Activated CD4-positive, alpha-beta T cell treated with anti-CD3 and anti-CD28 coated beads for 36 hours (primary cell): ENCODE measurements around the gene GARRE1. TPM values are rescaled to one million over a fixed set of nuclear protein-coding genes. Genes with fewer than 3 reads are reported as not detected.
"Not testable (repeated sequence)": the region's sequence is repeated elsewhere in the genome, so short reads cannot be mapped to it uniquely, and the experiment has no call there.

Experiments used
- ATAC-seq: fragments of 200-7000 bp; cut with Tn5 transposase; one replicate; pipeline ENCODE4 v1.10.0; 2021; ENCODE audit warnings: mild to moderate bottlenecking, moderate library complexity
- CTCF ChIA-PET: fragments of 350-600 bp; sonication (Branson Sonifier 250); formaldehyde crosslinking; loops from one replicate; lab custom pipeline; 2021; ENCODE audit warnings: antibody characterized with exemption; lab: Charles Lee
- POLR2A ChIA-PET: fragments of 350-600 bp; sonication (Branson Sonifier 250); formaldehyde crosslinking; loops from one replicate; lab custom pipeline; 2021; ENCODE audit warnings: antibody characterized with exemption, inconsistent platforms; lab: Charles Lee
- DNase-seq: peaks from one replicate; pipeline ENCODE4 v3.0.0-alpha.2; 2020
- H3K27ac Mint-ChIP-seq: one replicate; pipeline ENCODE4 v1.8.0; 2021; ENCODE audit warnings: mixed read lengths
- H3K27me3 Mint-ChIP-seq: one replicate; pipeline ENCODE4 v1.8.0; 2021; ENCODE audit warnings: mixed read lengths
- H3K36me3 Mint-ChIP-seq: one replicate; pipeline ENCODE4 v1.8.0; 2021; ENCODE audit warnings: low read depth, mixed read lengths
- H3K4me1 Mint-ChIP-seq: one replicate; pipeline ENCODE4 v1.8.0; 2021; ENCODE audit warnings: mixed read lengths
- H3K4me3 Mint-ChIP-seq: one replicate; pipeline ENCODE4 v1.8.0; 2021; ENCODE audit warnings: mild to moderate bottlenecking, moderate library complexity, mixed read lengths
- H3K9me3 Mint-ChIP-seq: one replicate; pipeline ENCODE4 v1.8.0; 2021; ENCODE audit warnings: low read depth, mixed read lengths
- intact Hi-C, 2 experiments: fragments of 100-400 bp; cut with DNase I in 1 of 2; cut with micrococcal nuclease in 1 of 2; formaldehyde crosslinking; loops; one replicate each; pipeline versions ENCODE4 v1.14.2 to v1.15.1; 2022 to 2024; cut with DNase I, micrococcal nuclease
- total RNA-seq, 2 experiments: library from RNA; stranded (reverse); gene quantifications; one replicate each; pipeline ENCODE4 v1.2.3, GENCODE V29; 2021

The GARRE1 gene, protein sequence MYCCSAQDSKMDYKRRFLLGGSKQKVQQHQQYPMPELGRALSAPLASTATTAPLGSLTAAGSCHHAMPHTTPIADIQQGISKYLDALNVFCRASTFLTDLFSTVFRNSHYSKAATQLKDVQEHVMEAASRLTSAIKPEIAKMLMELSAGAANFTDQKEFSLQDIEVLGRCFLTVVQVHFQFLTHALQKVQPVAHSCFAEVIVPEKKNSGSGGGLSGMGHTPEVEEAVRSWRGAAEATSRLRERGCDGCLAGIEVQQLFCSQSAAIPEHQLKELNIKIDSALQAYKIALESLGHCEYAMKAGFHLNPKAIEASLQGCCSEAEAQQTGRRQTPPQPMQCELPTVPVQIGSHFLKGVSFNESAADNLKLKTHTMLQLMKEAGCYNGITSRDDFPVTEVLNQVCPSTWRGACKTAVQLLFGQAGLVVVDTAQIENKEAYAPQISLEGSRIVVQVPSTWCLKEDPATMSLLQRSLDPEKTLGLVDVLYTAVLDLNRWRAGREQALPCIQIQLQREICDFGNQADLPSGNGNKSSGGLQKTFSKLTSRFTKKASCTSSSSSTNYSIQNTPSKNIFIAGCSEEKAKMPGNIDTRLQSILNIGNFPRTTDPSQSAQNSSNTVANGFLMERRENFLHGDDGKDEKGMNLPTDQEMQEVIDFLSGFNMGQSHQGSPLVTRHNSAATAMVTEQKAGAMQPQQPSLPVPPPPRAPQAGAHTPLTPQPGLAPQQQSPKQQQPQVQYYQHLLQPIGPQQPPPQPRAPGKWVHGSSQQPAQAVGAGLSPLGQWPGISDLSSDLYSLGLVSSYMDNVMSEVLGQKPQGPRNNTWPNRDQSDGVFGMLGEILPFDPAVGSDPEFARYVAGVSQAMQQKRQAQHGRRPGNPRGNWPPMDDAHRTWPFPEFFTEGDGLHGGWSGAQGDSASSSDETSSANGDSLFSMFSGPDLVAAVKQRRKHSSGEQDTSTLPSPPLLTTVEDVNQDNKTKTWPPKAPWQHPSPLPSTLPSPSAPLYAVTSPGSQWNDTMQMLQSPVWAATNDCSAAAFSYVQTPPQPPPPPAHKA (N-terminal part only)
- total RNA-seq: 10 to 100 TPM; 14.6 to 16.1 TPM

DNA sequence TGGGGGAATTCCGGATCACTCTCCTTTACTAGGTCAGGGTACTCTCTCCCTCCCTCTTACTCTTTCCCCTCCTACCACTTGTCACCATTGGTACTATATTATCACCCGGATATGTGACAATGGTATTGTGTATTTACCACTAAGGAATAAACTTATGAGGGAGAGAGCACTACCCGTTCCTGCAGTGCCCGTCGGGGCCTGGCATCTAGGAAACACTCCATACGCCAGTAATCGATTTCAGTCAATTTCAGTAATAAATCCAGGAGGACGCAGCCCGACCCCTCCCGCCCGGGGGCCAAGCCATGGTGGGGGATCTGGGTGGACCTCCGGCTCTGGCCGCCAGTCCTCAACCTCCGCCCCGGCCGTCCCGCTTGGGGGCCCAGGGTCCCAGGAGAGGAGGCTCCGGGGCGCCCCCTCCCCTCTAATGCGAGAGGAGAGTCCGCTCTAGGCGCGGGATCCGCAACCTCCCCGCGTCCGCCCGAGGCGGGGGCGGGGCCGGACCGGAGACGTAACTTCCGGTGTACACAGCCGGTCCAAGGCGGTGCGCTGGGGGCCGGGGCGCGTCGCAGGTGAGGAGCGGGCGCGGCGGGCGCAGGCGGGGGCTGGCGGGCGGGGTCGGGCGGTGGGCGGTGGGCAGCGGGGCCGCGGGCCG is at the start of gene GARRE1:
Gene GARRE1, plus strand, starts transcription at position 509 of the 652 bp plus-strand sequence. CDS start 45,920 bp downstream, outside the sequence.
- peak; percentile 92 for DNase-seq
- ChIA-PET POLR2A (no interaction called here), CTCF (no interaction called here)
- H3K9me3 Mint-ChIP-seq: no peaks in the 10 kb centered on the region
- no peaks in the 10 kb centered on the region for H3K27me3 Mint-ChIP-seq
- H3K4me1 Mint-ChIP-seq: peaks cover 31% of the 10 kb centered on the region
- peak within 1 kb of the TSS; percentile 98 for H3K27ac Mint-ChIP-seq
- peak within 1 kb of the TSS; percentile 81 for H3K4me3 Mint-ChIP-seq
- intact Hi-C loops: loop anchor here (1.0 to 2.0 kb wide), 4 partner anchors 16 to 82 kb away; partner anchors contain the start of gene LSM14A (in 1 of the 2)
- peaks cover 3% of the 10 kb centered on the region for H3K36me3 Mint-ChIP-seq
- peak; percentile 92 for ATAC-seq

DNA sequence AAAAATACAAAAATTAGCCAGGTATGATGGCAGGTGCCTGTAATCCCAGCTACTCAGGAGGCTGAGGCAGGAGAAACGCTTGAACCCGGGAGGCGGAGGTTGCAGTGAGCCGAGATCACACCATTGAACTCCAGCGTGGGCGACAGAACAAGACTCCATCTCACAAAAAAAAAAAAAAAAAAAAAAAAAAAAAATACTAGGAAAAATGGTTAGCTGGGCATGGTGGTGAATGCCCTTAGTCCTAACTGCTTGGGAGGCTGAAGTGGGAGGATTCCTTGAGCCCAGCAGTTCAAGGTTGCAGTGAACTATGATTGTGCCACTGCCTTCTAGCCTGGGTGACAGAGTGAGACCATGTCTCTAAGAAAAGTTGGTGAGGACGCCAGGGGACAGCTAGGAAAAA is 49.0 kb upstream of the GARRE1 start:
- H3K9me3 Mint-ChIP-seq, H3K27ac Mint-ChIP-seq, H3K4me1 Mint-ChIP-seq, intact Hi-C loops, H3K4me3 Mint-ChIP-seq, ATAC-seq, H3K27me3 Mint-ChIP-seq, DNase-seq, POLR2A ChIA-PET: not testable (repeated sequence)
- H3K36me3 Mint-ChIP-seq: peaks cover 34% of the 10 kb centered on the region
- CTCF ChIA-PET: interaction anchor here (0.6 to 2.0 kb wide), 8 partner anchors 11 to 154 kb away, joined by 3 to 7 read pairs (median 4); no protein-coding TSS in a partner anchor

DNA sequence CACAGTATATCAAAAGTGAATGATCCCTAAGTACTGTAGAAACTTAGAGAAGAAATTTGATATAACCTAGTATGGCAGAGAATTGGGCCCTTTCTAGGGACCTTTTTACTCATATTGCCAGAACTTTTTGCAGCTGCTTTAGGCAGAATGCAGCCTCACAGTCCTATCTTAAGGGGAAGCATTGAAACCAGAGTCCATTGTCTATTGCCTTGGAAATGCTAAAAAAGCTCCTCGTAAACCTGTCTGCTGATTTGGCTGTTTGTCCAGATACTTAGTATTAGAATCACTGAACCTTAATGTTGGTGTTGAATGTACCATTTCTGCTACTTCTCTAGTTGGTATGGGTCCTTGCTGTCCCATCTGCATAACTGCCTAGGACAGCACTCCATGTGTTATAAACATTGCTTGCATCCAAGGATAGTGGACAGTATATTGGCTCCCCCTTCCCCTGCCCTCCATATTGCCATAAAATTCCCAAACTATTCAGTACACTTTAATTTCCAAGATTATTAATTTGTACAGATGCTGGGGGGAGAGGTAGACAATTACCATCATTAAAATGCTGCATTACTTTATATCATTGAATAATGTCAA is 46.0 kb upstream of the GARRE1 start:
- ATAC-seq: no peak
- POLR2A ChIA-PET: no interaction called here
- intact Hi-C loops: no loop called here

DNA sequence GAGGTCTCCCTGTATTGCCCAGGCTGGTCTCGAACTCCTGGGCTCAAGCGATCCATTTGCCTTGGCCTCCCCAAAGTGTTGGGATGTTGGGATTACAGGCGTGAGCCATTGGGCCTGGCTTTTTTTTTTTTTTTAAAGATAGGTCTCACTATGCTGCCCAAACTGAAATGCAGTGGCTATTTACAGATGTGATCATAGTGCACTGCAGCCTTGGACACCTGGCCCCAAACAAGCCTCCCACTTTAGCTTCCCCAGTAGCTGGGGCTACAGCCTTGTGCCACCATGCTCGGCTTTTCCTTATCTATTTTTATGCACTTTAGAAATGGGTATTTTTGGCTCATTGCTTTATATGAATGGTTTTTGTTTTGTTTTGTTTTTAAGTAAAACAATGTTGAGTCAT is 44.6 kb upstream of the GARRE1 start:
- Mint-ChIP-seq H3K4me1 (peaks cover 2% of the 10 kb centered on the region), H3K4me3 (no peak overlapping the region), H3K9me3 (no peaks in the 10 kb centered on the region), H3K27me3 (no peaks in the 10 kb centered on the region), H3K27ac (no peak overlapping the region), H3K36me3 (peaks cover 28% of the 10 kb centered on the region)
- no peak for ATAC-seq
- POLR2A ChIA-PET: interaction anchor here (1.2 kb wide), 1 partner anchor 37 kb away, joined by 3 read pairs; the partner anchor contains the start of gene LSM14A
- CTCF ChIA-PET: interaction anchor here (1.0 to 1.2 kb wide), 3 partner anchors 9 to 126 kb away, joined by 3 to 6 read pairs (median 3); no protein-coding TSS in a partner anchor
- intact Hi-C loops: no loop called here
- no peak for DNase-seq

More for the DNA sequence above, 46.0 kb upstream of the GARRE1 start:
- no peaks in the 10 kb centered on the region for H3K4me1 Mint-ChIP-seq
- no peak for DNase-seq
- H3K9me3 Mint-ChIP-seq: no peaks in the 10 kb centered on the region
- H3K36me3 Mint-ChIP-seq: peaks cover 32% of the 10 kb centered on the region
- H3K27ac Mint-ChIP-seq: no peak overlapping the region
- H3K27me3 Mint-ChIP-seq: no peaks in the 10 kb centered on the region
- CTCF ChIA-PET: interaction anchor here (0.6 to 1.2 kb wide), 4 partner anchors 7 to 64 kb away, joined by 3 to 4 read pairs (median 3); no protein-coding TSS in a partner anchor
- no peak overlapping the region for H3K4me3 Mint-ChIP-seq

DNA sequence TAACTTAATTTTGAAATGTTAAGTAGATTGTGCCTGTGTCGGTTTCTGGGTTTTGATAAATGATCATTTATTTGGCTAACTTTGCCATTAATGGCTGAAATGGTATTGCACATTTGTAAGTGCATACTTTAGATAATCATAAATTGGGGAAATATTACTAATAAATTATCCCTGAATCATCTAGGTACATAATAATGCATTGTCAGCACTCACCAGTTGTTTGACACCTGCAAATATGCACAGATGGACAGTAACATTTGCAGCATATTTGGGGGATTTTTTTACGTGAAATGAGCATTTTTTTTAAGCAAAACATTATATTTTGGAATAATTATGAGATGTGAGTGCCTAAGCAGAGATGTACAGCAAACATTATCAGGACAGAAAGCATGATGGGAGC is 41.1 kb upstream of the GARRE1 start:
- H3K27ac Mint-ChIP-seq: no peak overlapping the region
- intact Hi-C loops: no loop called here
- H3K4me1 Mint-ChIP-seq: peaks cover 27% of the 10 kb centered on the region
- no peaks in the 10 kb centered on the region for H3K27me3 Mint-ChIP-seq
- DNase-seq: no peak
- POLR2A ChIA-PET: no interaction called here
- no peak for ATAC-seq
- no peak overlapping the region for H3K4me3 Mint-ChIP-seq
- H3K9me3 Mint-ChIP-seq: no peaks in the 10 kb centered on the region
- CTCF ChIA-PET: no interaction called here
- H3K36me3 Mint-ChIP-seq: peaks cover 32% of the 10 kb centered on the region

DNA sequence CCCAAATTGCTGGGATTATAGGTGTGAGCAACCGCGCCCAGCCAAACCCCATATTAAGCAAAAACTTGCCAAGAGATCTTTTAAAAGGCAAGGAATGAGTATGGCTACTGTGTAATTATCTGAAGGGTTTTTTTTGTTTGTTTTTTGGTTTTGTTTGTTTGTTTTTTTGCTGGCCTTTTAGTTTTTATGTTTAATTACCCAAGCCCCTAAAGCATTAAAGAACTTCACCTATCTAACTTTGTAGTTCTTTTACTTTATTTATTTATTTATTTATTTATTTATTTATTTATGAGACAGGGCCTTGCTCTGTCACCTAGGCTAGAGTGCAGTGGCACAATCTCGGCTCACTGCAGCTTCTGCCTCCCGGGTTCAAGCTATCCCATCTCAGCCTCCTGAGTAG is 40.3 kb upstream of the GARRE1 start:
- Mint-ChIP-seq H3K4me1 (peaks cover 34% of the 10 kb centered on the region), H3K36me3 (peaks cover 34% of the 10 kb centered on the region), H3K27me3 (no peaks in the 10 kb centered on the region), H3K9me3 (no peaks in the 10 kb centered on the region), H3K4me3 (no peak overlapping the region), H3K27ac (no peak overlapping the region)
- ChIA-PET CTCF (no interaction called here), POLR2A (no interaction called here)
- ATAC-seq (no peak), DNase-seq (no peak)
- intact Hi-C loops: no loop called here

DNA sequence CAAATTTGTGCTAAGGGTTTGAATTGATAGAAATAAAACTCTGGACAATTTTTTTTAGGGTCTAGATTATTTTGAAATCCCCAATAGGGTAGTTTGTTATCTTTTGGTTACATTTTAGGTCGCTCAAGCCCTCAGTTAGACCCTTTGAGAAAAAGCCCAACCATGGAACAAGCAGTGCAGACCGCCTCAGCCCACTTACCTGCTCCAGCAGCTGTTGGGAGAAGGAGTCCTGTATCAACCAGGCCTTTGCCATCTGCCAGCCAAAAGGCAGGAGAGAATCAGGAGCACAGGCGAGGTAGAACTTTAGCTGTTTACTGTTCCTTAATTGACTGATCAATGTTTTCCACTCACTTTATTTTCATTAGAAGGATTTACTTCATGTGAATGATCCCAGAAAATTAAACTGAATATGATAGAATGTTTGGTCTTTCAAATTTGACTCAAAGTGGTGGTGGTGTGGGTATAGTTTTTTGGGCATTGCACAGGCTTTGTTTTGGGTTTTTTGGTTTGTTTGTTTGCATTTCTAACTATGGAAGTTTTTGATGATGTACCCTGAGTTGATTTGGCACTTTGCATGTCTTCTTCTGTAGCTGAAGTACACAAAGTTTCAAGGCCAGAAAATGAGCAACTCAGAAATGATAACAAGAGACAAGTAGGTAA is 39.2 kb upstream of the GARRE1 start:
- CTCF ChIA-PET: no interaction called here
- intact Hi-C loops: no loop called here
- no peak for ATAC-seq
- peaks cover 40% of the 10 kb centered on the region for H3K4me1 Mint-ChIP-seq
- no peak overlapping the region for H3K4me3 Mint-ChIP-seq
- H3K36me3 Mint-ChIP-seq: peaks cover 41% of the 10 kb centered on the region
- H3K9me3 Mint-ChIP-seq: no peaks in the 10 kb centered on the region
- no peak for DNase-seq
- no peaks in the 10 kb centered on the region for H3K27me3 Mint-ChIP-seq
- no peak overlapping the region for H3K27ac Mint-ChIP-seq
- POLR2A ChIA-PET: no interaction called here

DNA sequence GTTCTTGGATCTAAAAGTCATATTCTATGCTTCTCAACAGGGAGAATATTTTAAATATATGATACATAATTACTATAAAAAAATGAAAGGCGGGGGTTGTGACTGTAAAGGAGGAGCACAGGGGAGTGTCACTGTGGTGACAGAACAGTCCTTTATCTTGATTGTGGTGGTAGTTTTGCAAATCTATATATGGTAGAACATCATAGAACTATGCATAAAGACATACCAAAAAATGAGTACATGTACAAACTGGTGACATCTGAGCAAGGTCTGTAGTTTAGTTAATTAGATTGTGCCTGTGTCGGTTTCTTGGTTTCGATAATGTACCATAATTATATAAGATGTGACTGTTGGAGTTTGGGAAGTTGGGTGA is 38.7 kb upstream of the GARRE1 start:
- Mint-ChIP-seq H3K27me3 (no peaks in the 10 kb centered on the region), H3K27ac (peak overlapping the region; percentile 33), H3K4me1 (peaks cover 44% of the 10 kb centered on the region), H3K36me3 (peaks cover 43% of the 10 kb centered on the region), H3K4me3 (no peak overlapping the region), H3K9me3 (no peaks in the 10 kb centered on the region)
- ATAC-seq (no peak), DNase-seq (no peak)
- POLR2A ChIA-PET: interaction anchor here (0.6 kb wide), 1 partner anchor 42 kb away, joined by 3 read pairs; no protein-coding TSS in a partner anchor
- CTCF ChIA-PET: no interaction called here
- intact Hi-C loops: no loop called here

DNA sequence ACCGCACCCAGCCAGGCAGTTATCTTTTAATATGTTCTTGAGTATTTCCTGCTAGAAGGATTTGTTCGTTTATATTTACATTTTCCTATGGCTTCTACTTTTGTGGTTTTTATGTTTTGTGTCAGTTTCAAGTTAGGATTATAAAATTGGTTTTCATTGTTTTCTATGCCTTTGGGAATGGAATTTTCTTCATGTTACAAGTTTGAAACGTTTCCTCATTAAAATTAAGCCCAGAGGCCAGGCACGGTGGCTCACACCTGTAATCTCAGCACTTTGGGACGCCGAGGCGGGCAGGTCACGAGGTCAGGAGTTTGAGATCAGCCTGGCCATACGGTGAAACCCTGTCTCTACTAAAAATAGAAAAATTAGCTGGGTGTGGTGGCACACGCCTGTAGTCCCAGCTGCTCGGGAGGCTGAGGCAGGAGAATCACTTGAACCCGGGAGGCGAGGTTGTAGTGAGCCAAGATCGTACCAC is 37.6 kb upstream of the GARRE1 start:
- H3K4me1 Mint-ChIP-seq: peaks cover 45% of the 10 kb centered on the region
- ATAC-seq: not testable (repeated sequence)

More for the DNA sequence above, 37.6 kb upstream of the GARRE1 start:
- H3K27me3 Mint-ChIP-seq, H3K4me3 Mint-ChIP-seq, intact Hi-C loops, DNase-seq, H3K9me3 Mint-ChIP-seq: not testable (repeated sequence)
- Mint-ChIP-seq H3K36me3 (peaks cover 45% of the 10 kb centered on the region), H3K27ac (peak overlapping the region; percentile 42)
- CTCF ChIA-PET: interaction anchor here (0.6 to 1.5 kb wide), 4 partner anchors 12 to 127 kb away, joined by 3 to 7 read pairs (median 4); no protein-coding TSS in a partner anchor
- POLR2A ChIA-PET: interaction anchor here (0.6 kb wide), 1 partner anchor 157 kb away, joined by 4 read pairs; no protein-coding TSS in a partner anchor
